Right atrium auricular region (tissue), 2 donors: Measurements from ENCODE around the gene PFKFB3. TPM values are rescaled to one million over a fixed set of nuclear protein-coding genes. Genes with fewer than 3 reads are reported as not detected.

Experiments used
- DNase-seq: peaks from one replicate; pipeline ENCODE4 v3.0.0-alpha.2; 2019; ENCODE audit warnings: low spot score
- H3K27ac ChIP-seq, 2 donors: fragments of 200-600 bp; sonication (generic); 1 replicate in 1 of 2; 2 replicates in 1 of 2; pipeline ENCODE4 v1.5.1; 2016 to 2019
- H3K27me3 ChIP-seq, 2 donors: fragments of 200-600 bp; sonication (generic); one replicate each; pipeline versions ENCODE4 v1.5.1 to v1.6.0; 2017 to 2019
- H3K36me3 ChIP-seq: fragments of 200-600 bp; sonication (generic); one replicate; pipeline ENCODE4 v1.5.1; 2016
- H3K4me1 ChIP-seq, 2 donors: fragments of 200-600 bp; sonication (generic); one replicate each; pipeline versions ENCODE4 v1.5.1 to v1.6.0; 2017 to 2019
- H3K4me3 ChIP-seq, 2 donors: fragments of 200-600 bp; sonication (generic); 1 replicate in 1 of 2; 2 replicates in 1 of 2; pipeline ENCODE4 v1.5.1; 2017 to 2019; ENCODE audit warnings: mild to moderate bottlenecking in 1 of 2, moderate library complexity in 1 of 2
- H3K9me3 ChIP-seq, 2 donors: fragments of 200-600 bp; sonication (generic); one replicate each; pipeline ENCODE4 v1.5.1; 2019
- CTCF ChIP-seq, 2 donors: fragments of 200-600 bp; sonication (generic); IDR thresholded peaks; one replicate each; pipeline ENCODE4 v1.5.1; 2019; ENCODE audit warnings: antibody characterized with exemption in 2 of 2
- total RNA-seq, 2 donors: library from RNA; depleted of rRNA; stranded (reverse); fragments of >200 nt; gene quantifications; one replicate each; pipeline ENCODE4 v1.1.0, GENCODE V29; 2016

Gene PFKFB3
- total RNA-seq, 2 donors from 2014 or later, result 9.4 to 16.5 TPM

DNA sequence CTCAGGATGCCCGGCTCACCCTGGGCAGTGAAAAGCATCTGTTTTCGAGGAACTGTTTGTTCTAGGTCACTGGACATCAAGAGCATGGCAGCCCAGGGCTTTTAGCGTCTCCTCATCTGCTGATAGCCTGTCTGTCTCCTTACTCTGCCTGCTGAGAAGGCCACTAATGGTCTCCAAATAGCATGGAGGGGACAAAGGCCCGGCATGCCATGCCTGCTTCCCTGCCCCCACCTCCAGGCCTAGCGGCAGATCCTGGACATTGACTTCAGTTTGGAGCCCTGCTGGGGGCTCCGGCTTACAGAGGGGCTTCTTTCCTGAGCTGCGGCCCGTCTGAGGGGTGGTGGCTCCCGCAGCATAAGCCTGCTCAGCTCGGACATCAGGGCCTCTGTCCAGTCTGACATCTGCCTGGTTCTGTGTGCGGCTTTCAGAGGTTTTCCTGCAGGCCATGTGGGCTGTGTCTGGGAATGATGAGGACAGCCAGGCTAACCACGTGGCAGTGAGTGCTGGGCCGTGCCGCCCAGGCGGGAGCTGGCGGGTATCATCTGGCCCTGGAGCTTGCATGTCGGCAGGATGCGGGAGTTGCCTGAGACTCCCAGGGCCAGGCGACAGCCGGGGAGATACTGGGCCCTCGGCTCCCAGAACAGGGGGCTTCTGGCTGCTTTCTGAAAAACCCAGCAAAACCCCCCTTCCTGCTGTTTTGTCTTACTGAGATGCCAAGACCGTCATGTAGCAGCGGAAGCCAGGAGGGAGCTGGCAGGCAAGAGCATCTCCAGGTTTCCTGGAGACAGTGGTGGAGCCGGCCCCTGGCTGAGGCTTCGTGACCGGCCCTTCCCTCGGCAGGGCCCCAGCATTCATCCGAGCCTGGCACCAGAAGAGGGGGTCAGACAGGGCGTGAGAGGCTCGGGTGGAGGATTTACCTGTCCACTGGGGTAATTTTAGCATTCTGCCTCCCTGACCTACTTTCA is 9.2 kb downstream of the PFKFB3 start:
- peak overlapping the region; percentile 25 to 46 for H3K27ac ChIP-seq
- TF ChIP-seq CTCF (IDR thresholded peaks at IDR 0.05), result no peak
- no peaks in the 10 kb centered on the region for H3K27me3 ChIP-seq
- no peak for DNase-seq
- H3K36me3 ChIP-seq, result peaks cover 34% of the 10 kb centered on the region
- H3K4me3 ChIP-seq, result no peak overlapping the region
- no peaks in the 10 kb centered on the region for H3K9me3 ChIP-seq
- H3K4me1 ChIP-seq, result peaks cover 0 to 12% of the 10 kb centered on the region in 2 donors

DNA sequence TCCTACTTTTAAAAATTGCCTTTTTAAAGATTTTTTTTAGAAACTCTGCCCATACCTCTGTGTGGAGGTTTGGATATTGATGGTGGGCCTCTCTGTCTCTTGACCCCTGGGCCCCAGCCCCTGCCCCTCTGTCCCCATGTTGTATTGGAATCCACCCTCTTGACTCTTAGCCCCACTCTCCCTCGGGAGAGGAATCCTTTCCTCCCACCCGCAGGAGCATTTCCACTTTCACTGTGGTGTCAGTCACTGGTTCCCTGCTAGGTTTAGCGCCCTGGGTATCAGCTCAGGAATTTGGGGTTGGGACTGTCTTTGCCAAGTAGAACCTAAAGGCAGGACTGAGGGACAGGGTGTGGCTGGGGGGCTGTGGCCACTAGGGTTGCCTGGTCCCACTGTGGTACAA is 10.1 kb downstream of the PFKFB3 start:
- DNase-seq, result no peak
- Histone ChIP-seq H3K4me3 (no peak overlapping the region), H3K27me3 (no peaks in the 10 kb centered on the region), H3K27ac (peak overlapping the region in 1 of 2 donors; percentile 25), H3K9me3 (no peaks in the 10 kb centered on the region), H3K36me3 (peaks cover 39% of the 10 kb centered on the region), H3K4me1 (peaks cover 0 to 12% of the 10 kb centered on the region in 2 donors)
- no peak for TF ChIP-seq CTCF (IDR thresholded peaks at IDR 0.05)

DNA sequence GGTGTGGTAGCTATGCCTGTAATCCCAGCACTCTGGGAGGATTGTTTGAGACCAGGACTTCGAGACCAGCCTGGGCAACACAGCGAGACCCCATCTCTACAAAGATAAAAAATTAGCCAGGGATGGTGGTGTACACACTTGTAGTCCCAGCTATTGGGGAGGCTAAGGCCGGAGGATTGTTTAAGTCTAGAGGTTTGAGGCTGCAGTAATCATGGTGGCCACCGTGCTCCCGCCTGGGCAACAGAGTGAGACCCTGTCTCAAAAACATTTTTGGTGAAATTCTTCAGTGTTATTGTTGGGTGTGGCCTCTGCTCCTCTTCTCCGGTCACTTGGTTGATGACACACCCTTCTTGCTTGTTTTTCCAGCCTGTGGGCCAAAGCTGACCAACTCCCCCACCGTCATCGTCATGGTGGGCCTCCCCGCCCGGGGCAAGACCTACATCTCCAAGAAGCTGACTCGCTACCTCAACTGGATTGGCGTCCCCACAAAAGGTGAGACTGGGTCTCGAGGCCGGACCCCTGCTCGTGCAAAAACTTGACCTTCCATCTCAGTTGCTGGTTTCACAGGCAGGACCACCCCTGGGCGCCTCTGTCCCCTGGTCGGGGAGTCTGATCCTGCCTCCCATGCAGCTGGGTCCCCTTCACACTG is 10.6 kb downstream of the PFKFB3 start:
- no peaks in the 10 kb centered on the region for H3K27me3 ChIP-seq
- peaks cover 0 to 12% of the 10 kb centered on the region in 2 donors for H3K4me1 ChIP-seq
- no peak overlapping the region for H3K27ac ChIP-seq
- H3K9me3 ChIP-seq, result no peaks in the 10 kb centered on the region
- DNase-seq, result no peak
- peaks cover 42% of the 10 kb centered on the region for H3K36me3 ChIP-seq
- no peak overlapping the region for H3K4me3 ChIP-seq
- TF ChIP-seq CTCF (IDR thresholded peaks at IDR 0.05), result no peak

DNA sequence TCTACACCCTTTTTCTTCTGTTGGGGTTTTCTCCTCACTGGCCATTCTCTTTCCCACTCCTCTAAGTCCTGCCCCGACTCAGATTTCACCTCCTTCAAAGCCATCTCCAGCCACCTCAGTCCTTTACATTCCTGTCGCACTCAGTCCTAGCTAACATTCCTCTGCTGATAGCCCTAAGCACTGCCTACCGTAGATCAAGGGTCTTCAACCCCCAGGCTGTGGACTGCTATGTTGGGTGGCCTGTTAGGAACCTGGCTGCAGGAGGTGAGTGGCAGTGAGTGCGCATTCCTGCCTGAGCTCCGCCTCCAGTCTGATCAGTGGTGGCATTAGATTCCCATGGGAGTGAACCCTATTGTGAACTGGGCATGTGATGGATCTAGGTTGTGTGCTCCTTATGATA is 11.2 kb downstream of the PFKFB3 start:
- H3K27ac ChIP-seq, result no peak overlapping the region
- no peaks in the 10 kb centered on the region for H3K27me3 ChIP-seq
- no peaks in the 10 kb centered on the region for H3K9me3 ChIP-seq
- no peak for TF ChIP-seq CTCF (IDR thresholded peaks at IDR 0.05)
- peaks cover 47% of the 10 kb centered on the region for H3K36me3 ChIP-seq
- H3K4me1 ChIP-seq, result peaks cover 0 to 12% of the 10 kb centered on the region in 2 donors
- no peak for DNase-seq
- H3K4me3 ChIP-seq, result no peak overlapping the region

GRCh38 chr10:6214612-6215011 is 11.9 kb downstream of the PFKFB3 start:
- Histone ChIP-seq H3K4me3 (no peak overlapping the region), H3K27me3 (no peaks in the 10 kb centered on the region), H3K4me1 (peaks cover 0 to 12% of the 10 kb centered on the region in 2 donors), H3K27ac (no peak overlapping the region), H3K9me3 (no peaks in the 10 kb centered on the region), H3K36me3 (peaks cover 54% of the 10 kb centered on the region)
- no peak for DNase-seq
- no peak for TF ChIP-seq CTCF (IDR thresholded peaks at IDR 0.05)
